ENCODE data around the gene TRIO.

GRCh38 chr5:14184725-14185124, 41.6 kb downstream of the TRIO start:
- TF ChIP-seq CTCF (IDR thresholded peaks at IDR 0.05) = no peak
- TF ChIP-seq POLR2A (IDR thresholded peaks at IDR 0.05) = no peak
